Stimulated activated CD4-positive, alpha-beta T cell treated with anti-CD3 and anti-CD28 coated beads, Interleukin-4, amount 100 ng/mL, for 24 hours (primary cell): ENCODE results near the gene LYL1.
A peak's percentile ranks its signal among the peaks of the same experiment; 100 is the strongest.

Source experiments
- DNase-seq: peaks from one replicate; pipeline ENCODE4 v3.0.0-alpha.2; 2020

Gene LYL1

GRCh38 chr19:13054626-13055212 is 47.9 kb downstream of the LYL1 start:
- DNase-seq = no peak

GRCh38 chr19:13053761-13054625 is 48.7 kb downstream of the LYL1 start:
- no peak for DNase-seq

DNA sequence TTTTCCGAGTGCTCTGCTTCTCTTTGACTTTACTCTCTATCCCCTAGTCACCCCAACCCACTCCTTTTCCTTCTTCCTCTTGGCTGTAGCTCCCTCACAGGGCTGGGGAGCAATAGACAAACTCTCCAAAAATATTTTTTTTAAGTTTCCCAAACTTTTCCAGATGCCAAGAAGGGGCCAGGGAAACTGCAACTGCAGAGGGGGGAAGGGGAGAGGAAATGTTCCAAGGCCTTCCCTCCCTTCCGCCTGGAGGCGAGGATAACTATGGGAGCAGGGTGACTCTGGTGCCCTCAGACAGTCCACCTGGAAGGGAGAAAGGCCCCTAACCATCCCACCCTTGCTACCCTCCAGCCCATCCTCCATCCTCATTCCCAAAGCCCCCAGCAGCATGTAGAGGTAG is 49.4 kb downstream of the LYL1 start:
- DNase-seq = no peak

DNA sequence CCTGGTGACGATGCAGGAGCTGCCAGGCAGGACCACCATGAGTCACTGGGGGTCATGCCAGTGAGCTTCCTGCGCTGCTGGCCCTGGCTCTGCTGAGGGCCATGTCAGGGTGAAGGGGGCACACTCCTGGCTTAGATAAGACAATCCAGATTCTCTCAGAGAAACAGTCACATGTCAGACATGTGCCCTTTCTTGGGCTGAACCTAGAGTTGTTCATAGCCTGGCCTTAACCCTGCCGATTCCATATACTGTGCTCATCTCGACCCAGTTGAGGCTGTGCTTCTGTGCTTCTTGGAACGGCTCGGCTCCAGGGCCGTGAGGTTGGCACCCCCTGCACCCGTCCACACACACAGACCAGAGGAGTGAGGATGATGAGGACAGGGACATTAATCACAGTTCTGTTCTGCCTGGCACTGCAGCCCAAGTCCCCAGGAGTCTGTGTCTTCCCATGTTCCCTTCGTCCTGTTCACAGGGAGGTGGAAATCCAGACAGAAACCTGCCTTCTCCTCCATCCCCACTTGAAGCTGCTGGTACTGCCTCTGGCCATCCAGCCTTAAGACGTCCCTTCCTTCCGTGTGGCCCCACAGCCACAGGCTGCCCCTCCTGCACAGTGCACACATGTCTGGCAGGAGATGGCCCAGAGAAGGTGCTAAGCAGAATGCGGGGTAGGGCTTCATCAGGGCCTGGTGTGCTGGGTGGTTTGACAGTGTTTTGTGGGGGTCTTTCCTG is 50.0 kb downstream of the LYL1 start:
- no peak for DNase-seq

DNA sequence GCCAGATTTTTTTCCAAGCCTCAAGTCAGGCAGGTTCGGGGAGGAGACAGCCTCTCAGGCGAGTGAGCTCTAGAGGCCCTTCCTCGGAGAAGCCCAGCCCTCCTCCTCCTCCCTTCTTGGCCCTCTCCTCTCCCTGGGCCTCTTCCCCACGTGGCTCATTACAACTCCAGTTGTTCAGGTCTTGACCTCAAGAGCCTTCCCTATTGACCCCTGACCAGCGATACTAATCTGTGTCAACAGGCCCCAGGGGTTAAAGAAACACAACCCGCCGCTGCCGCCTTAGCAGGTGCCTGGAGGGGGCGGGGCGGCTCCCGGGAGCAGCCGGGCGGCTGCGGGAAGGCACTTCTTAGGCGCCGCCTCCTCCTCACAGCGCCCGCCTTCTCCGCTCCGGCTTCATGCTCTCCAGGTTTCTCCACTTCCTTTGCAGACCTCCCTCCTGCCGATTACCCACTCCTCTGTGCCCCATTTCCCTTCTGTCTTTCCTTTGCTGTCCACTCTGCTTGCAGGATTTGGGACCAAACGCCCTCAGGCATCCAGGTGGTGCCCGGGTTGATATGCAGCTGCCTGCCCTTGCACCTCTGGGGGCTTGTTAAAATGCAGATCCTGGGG is 51.0 kb downstream of the LYL1 start:
- DNase-seq = peak; percentile 19

GRCh38 chr19:13050274-13050673 is 52.4 kb downstream of the LYL1 start:
- DNase-seq = no peak
